Lung (tissue), 12 donors: ENCODE measurements around the gene GPC6. TPM values are rescaled to one million over a fixed set of nuclear protein-coding genes. Genes with fewer than 3 reads are reported as not detected.
A peak's percentile ranks its signal among the peaks of the same experiment; 100 is the strongest.

Source experiments
- ATAC-seq: fragments of 200-7000 bp; cut with Tn5 transposase; one replicate; pipeline ENCODE4 v1.9.1; 2020; ENCODE audit warnings: moderate number of reproducible peaks; ENCODE audit not compliant: insufficient read depth, low FRiP score
- DNase-seq, 3 donors: peaks; one replicate each; pipeline ENCODE4 v3.0.0-alpha.2; 2013 to 2017
- H3K27ac ChIP-seq, 2 donors: one replicate each; pipeline ENCODE4 v1.5.1; 2013; ENCODE audit warnings: mild to moderate bottlenecking in 2 of 2, moderate library complexity in 2 of 2, control low read depth in 1 of 2, inconsistent platforms in 1 of 2, low read depth in 1 of 2, low read length in 1 of 2
- H3K27me3 ChIP-seq, 3 donors: one replicate each; pipeline ENCODE4 v1.5.1; 2013; ENCODE audit warnings: low read length in 2 of 3; ENCODE audit not compliant: control insufficient read depth in 3 of 3, insufficient read depth in 3 of 3
- H3K36me3 ChIP-seq, 4 donors: one replicate each; pipeline ENCODE4 v1.5.1; 2013; ENCODE audit warnings: low read length in 4 of 4, mild to moderate bottlenecking in 1 of 4, moderate library complexity in 1 of 4; ENCODE audit not compliant: control insufficient read depth in 4 of 4, insufficient read depth in 4 of 4
- H3K4me1 ChIP-seq, 5 donors: one replicate each; pipeline ENCODE4 v1.5.1; 2013; ENCODE audit warnings: low read length in 5 of 5, mild to moderate bottlenecking in 2 of 5, moderate library complexity in 1 of 5; ENCODE audit not compliant: control insufficient read depth in 5 of 5, insufficient read depth in 5 of 5
- H3K4me3 ChIP-seq: one replicate; pipeline ENCODE4 v1.5.1; 2013; ENCODE audit warnings: mild to moderate bottlenecking, control low read depth, moderate library complexity
- H3K9ac ChIP-seq, 2 donors: one replicate each; pipeline ENCODE4 v1.5.1; 2013; ENCODE audit warnings: low read length in 2 of 2, control low read depth in 1 of 2; ENCODE audit not compliant: insufficient read depth in 1 of 2
- H3K9me3 ChIP-seq, 4 donors: one replicate each; pipeline ENCODE4 v1.5.1; 2013; ENCODE audit warnings: low read length in 3 of 4, mild to moderate bottlenecking in 1 of 4, moderate library complexity in 1 of 4; ENCODE audit not compliant: control insufficient read depth in 4 of 4, insufficient read depth in 3 of 4
- CTCF ChIP-seq: IDR thresholded peaks from 2 replicates; pipeline ENCODE4 v1.5.1; 2012; ENCODE audit warnings: mild to moderate bottlenecking; ENCODE audit errors: control extremely low read depth, extremely low read depth
- WGBS, 2 donors: extraction: QIAGEN DNeasy Blood & Tissue Kit; methylation state at CpG; one replicate each; pipeline ENCODE4 v1.1.7; 2013; 5-methylcytosine and 5-hydroxymethylcytosine counted together
- polyA plus RNA-seq, 2 donors: library from polyadenylated mRNA; stranded (reverse); fragments of 200-250 nt; gene quantifications; one replicate each; pipeline ENCODE4 v1.2.1, GENCODE V29; 2013
- total RNA-seq, 2 donors: library from RNA; depleted of rRNA in 1 of 2; stranded (reverse); fragments of >200 nt in 1 of 2; gene quantifications; one replicate each; pipeline ENCODE4 v1.2.1, GENCODE V29; 2014 to 2021
- donor health status: control.
- donor health status: control.
- donor health status: Bipolar disorder and iron deficiency.
- donor health status: healthy.
- donor health status: DM: yes; HTN: yes; CAD: no.

GPC6 gene
- total and polyA plus RNA-seq, 4 donors, result 0.45 to 31.4 (median 4.8) TPM

GRCh38 chr13:94416454-94417080 is 1190.0 kb downstream of the GPC6 start:
- ATAC-seq, result peak; percentile 51
- H3K27ac ChIP-seq, result no peak overlapping the region
- TF ChIP-seq CTCF, result no peak
- H3K9ac ChIP-seq, result no peak overlapping the region
- H3K4me3 ChIP-seq, result no peak overlapping the region
- WGBS, 2 donors, result 62 to 68% methylated on average over 7 of the region's 7 CpGs
- no peaks in the 10 kb centered on the region for H3K27me3 ChIP-seq
- peaks cover 0 to 18% (median 3%) of the 10 kb centered on the region in 5 donors for H3K4me1 ChIP-seq
- H3K9me3 ChIP-seq, result peaks cover 0 to 4% (median 3%) of the 10 kb centered on the region in 4 donors
- DNase-seq, result peak in 2 of 3 donors; percentile 20 to 38
- no peaks in the 10 kb centered on the region for H3K36me3 ChIP-seq

GRCh38 chr13:94417294-94417693 is 1190.7 kb downstream of the GPC6 start:
- Histone ChIP-seq H3K27ac (no peak overlapping the region), H3K36me3 (no peaks in the 10 kb centered on the region), H3K4me1 (peaks cover 0 to 18% (median 3%) of the 10 kb centered on the region in 5 donors), H3K27me3 (no peaks in the 10 kb centered on the region), H3K4me3 (no peak overlapping the region), H3K9me3 (peaks cover 0 to 4% (median 3%) of the 10 kb centered on the region in 4 donors), H3K9ac (no peak overlapping the region)
- DNase-seq (no peak), ATAC-seq (no peak)
- no peak for TF ChIP-seq CTCF

- Histone ChIP-seq H3K27me3 (no peaks in the 10 kb centered on the region), H3K4me3 (no peak overlapping the region), H3K4me1 (peaks cover 0 to 17% (median under 1%) of the 10 kb centered on the region in 5 donors), H3K9ac (no peak overlapping the region), H3K27ac (no peak overlapping the region), H3K36me3 (no peaks in the 10 kb centered on the region), H3K9me3 (peaks cover 0 to 4% (median 3%) of the 10 kb centered on the region in 4 donors)
- TF ChIP-seq CTCF, result no peak
- ATAC-seq (no peak), DNase-seq (no peak)
- 22 to 34% methylated on average over 1 of the region's 1 CpG for WGBS, 2 donors
Measured at GRCh38 chr13:94419304-94419924, 1192.8 kb downstream of the GPC6 start.
